HG03139 (cell line): ENCODE results near the gene ZBTB7B.

Source experiments
- ATAC-seq: cut with Tn5 transposase; IDR thresholded peaks from one replicate; pipeline ENCODE4 v1.9.1; 2021; ENCODE audit not compliant: unreplicated experiment

ZBTB7B gene

GRCh38 chr1:155052439-155053395 lies 50.1 kb downstream of the ZBTB7B start:
- no peak for ATAC-seq

- ATAC-seq, result no peak
Observed at GRCh38 chr1:155053531-155054105, 51.0 kb downstream of the ZBTB7B start.

- ATAC-seq, result no peak
Observed at GRCh38 chr1:155057104-155057503, 54.5 kb downstream of the ZBTB7B start.

- ATAC-seq, result no peak
Observed at GRCh38 chr1:155057788-155058211, 55.2 kb downstream of the ZBTB7B start.

GRCh38 chr1:155060736-155061135 lies 58.1 kb downstream of the ZBTB7B start:
- ATAC-seq, result no peak

GRCh38 chr1:155061381-155062150 lies 59.0 kb downstream of the ZBTB7B start:
- ATAC-seq, result peak; percentile 55

GRCh38 chr1:155062151-155062686 lies 59.6 kb downstream of the ZBTB7B start:
- ATAC-seq, result no peak

- ATAC-seq, result peak; percentile 5
Observed at GRCh38 chr1:155062702-155063411, 60.3 kb downstream of the ZBTB7B start.

- peak; percentile 47 for ATAC-seq
Observed at GRCh38 chr1:155063550-155064110, 61.0 kb downstream of the ZBTB7B start, which contains the start of gene EFNA4. TSS of gene EFNA4 (plus strand) at chr1:155063740. CDS start at chr1:155063824, 84 bp downstream.

GRCh38 chr1:155064111-155064831 lies 61.7 kb downstream of the ZBTB7B start:
- ATAC-seq, result no peak

- ATAC-seq, result no peak
Observed at GRCh38 chr1:155064832-155065429, 62.3 kb downstream of the ZBTB7B start.

- no peak for ATAC-seq
Observed at GRCh38 chr1:155066777-155067176, 64.2 kb downstream of the ZBTB7B start.
